HG03575 (cell line): Measurements from ENCODE around the gene ROPN1L.
A peak's percentile ranks its signal among the peaks of the same experiment; 100 is the strongest.

Experiments used
- ATAC-seq: cut with Tn5 transposase; IDR thresholded peaks from one replicate; pipeline ENCODE4 v1.9.1; 2021; ENCODE audit not compliant: unreplicated experiment, insufficient number of reproducible peaks, low FRiP score; ENCODE audit errors: extremely low read depth

Gene ROPN1L

DNA sequence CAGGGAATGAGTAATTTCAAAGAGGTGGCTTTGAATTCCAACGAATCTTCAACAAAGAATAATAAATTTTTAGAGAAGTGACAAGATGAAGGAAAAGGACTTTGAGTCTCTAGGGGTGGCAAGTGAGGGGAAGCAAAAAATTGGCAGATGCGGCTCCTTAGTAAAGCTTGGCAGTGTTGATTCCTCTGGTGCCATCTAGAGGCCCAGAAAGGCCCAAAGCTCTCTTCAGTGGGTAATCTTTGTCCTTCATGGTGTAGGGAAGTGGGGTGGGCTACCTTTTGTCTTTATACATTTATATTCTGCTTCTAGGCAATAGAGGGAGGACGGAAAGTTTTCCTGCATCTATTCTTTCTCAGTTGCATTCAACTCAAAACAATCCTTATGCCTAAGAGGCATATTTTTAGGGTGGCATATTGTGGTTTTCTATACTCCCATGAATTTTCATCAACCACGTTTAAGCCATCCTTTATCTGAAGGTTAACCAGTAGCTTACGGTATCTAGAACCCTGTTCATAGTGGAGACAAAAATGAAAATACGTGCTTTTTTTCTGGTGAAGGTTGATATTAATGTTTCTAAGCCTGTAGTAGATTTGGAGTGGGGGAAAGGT, 17.5 kb upstream of the ROPN1L start:
- ATAC-seq: no peak

DNA sequence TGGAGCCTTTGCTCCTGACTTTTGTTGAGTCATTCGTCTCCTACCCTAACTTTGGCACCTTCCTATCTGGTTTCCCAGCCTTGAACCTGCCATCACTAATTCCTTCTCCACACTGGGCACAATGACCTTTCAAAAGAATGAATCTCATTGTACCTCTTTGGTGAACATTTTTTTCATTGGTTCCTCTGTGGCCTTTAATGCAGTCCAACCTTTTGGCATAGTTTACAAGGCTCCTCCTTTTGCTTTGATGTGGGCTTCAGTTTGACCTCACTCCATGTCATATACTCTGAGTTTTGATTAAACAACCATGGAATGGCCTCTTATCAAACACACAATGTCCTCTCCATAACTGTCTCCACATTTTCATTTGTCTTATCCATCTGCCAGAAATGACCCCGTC, 14.5 kb upstream of the ROPN1L start:
- ATAC-seq: no peak

DNA sequence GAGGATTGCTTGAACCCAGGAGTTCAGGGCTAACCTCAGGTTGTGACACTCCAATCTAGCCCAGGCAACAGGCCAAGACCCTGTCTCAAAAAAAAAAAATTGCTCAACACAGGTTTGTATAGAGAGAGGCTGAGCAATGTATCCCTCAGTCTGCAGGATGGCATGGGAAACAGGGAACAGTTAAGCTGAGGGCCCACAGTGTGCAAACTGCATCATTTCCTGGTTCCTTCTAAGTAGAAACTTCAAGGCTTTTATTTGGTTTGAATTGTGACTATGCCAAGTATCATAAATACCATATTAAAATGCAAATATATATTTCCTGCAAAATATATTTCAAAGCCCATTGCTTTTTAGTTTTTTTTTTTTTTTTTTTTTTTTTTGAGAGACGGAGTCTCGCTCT, 13.7 kb upstream of the ROPN1L start:
- no peak for ATAC-seq

DNA sequence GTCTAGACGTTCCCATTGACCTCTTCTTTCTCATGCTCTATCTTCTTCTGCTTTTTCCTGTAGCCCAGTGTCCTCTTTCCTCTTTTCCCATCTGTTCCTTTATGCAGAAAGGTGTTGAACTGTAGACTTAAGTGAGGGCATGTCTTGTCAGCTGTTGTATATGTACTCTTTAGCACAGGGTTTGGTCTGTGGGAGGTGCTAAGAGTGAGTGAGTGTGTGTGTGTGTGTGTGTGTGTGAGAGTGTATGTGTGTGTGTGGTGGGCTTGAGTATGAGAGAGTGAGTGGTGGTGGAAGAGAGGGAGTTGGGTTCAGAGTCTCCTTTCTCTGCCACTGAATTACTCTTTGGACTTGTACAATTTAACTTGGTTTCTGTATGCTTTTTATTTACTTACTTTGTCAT, 10.3 kb upstream of the ROPN1L start:
- ATAC-seq: no peak

DNA sequence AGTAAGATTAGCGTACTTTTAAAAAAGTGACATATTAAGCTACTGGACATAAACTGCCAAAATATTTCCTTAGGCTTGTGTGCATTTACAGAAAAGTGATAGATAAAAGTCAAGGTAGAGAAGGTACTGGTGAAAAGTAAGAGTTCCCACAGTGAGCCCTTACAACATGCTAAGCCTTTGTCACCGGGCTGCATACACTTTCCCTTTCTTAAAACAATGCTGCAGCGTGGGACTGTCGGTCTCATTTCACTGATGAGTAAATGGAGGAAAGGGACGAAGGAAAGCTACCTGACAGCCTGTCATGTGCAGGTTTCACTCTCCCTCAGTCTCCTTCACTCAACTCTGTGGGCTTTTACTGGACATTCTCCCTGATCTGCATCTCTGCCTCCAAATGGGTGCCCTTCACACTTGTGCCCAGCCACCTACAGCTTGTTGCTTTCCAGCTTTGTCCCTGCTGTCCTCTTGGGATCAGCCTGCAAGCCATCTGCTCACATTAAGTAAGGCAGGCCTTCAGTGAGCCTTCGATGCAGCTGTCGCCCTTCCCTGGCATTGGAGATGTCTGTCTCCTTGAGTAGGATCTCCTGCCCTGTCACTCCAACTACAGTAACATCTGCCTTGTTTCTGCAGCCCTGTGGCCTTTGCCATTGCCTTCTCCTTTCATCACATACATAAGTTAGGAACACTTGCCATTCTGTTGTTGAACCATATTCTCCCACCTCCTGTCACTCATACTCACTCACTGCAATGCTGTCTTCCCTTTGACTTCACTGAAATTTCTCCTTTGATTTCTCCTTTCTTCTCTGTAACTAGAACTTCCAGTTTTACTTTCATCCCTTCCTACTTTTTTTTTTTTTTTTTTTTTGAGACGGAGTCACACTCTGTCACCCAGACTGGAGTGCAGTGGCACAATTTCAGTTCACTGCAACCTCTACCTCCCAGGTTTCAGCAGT, 9.3 kb upstream of the ROPN1L start:
- no peak for ATAC-seq

DNA sequence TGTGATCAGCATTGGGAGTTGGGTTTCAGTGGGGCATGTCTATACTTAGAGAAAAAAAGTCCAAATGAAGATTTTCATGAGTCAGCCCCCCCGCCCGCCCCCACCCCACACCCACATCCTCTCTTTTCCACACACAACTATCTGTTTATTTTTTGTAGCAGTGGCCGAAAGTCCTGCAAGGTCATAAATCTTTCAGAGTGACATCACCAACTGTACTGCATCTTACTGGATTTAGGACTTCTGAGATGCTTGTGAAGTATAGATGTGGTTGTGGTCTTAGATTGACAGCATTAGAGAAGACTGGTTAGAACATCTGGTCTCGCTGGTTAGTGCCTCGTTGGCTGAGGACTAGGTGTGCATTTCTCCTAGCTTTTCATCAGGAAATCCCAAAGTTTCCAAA, 7.3 kb upstream of the ROPN1L start:
- ATAC-seq: no peak

DNA sequence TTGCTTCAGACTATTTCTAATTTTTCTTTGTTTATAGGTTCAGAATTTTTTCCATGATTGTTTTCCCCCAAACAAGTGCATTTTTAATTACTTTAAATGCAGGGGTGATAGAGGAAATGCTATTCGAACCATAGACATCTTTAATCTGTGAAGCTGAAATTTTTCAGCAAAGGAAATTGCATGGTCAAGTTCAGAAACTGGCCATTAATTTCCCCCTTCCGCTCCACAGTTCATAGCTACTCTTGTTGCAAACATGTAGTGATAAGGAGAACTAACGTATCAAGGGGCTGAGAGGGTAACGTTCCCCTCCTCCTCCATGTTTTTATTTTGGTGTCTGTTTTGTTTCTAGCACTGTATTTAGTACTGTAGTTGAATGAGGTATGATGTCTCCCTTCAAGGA, 3.4 kb upstream of the ROPN1L start:
- ATAC-seq: no peak

DNA sequence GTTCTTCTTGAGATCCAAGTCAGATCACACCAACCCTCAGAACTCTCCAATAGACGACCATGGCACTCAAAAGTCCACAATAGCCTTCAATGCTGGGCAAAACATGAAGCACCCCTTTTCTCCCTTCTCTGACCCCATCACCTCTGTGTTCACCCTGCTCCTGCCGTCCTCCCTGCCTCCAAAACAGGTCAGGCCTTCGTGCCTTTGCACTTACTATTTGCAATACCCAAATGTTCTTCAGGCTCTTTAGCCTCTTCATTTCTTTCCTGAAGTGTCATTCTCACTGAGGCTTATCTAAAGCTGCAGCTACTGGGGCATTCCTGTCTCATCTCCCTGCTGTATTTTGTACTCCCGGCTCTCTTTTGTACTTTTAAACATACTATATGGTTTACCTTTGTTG, 2.0 kb upstream of the ROPN1L start:
- no peak for ATAC-seq

DNA sequence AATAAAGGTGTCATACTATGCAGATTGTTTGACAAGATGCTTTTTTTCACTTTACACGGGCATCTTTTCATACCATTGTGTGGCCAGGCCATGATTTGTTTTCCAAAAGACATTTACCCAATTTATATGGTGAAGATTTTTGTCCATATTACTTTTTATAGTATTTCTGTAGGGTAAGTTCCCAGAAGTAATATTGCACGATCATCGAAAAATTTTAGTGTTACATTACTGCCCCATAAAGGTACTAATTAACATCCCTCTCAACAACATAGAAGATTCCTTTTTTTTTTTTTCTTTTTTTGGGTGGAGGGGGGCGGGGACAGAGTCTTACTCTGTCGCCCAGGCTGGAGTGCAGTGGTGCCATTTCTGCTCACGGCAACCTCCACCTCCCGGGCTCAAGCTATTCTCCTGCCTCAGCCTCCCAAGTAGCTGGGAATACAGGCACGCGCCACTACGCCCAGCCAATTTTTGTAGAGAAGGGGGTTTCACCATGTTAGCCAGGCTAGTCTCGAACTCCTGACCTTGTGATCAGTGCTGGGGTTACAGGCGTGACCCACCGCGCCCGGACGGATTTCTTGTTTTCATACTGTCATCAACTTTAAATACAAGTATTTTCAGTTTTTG, 1.2 kb upstream of the ROPN1L start:
- ATAC-seq: no peak

DNA sequence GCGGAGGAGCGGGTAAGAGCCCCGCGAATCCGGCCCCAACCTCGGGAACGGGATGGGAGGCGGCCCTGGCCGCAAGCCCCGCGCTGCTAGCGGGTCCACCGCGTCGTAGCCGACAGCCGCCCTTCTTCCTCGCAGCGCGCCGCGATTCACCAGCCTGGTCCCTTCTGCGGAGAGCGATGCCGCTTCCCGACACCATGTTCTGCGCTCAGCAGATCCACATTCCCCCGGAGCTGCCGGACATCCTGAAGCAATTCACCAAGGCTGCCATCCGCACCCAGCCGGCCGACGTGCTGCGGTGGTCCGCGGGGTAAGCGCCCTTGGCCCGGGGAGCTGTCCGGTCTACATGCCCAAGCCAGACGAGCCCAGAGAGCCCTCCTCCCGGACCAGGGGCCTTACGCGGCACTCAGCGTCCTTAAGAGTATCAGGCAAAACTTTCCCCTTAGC, 335 bp downstream of the ROPN1L start:
- peak; percentile 9 for ATAC-seq

DNA sequence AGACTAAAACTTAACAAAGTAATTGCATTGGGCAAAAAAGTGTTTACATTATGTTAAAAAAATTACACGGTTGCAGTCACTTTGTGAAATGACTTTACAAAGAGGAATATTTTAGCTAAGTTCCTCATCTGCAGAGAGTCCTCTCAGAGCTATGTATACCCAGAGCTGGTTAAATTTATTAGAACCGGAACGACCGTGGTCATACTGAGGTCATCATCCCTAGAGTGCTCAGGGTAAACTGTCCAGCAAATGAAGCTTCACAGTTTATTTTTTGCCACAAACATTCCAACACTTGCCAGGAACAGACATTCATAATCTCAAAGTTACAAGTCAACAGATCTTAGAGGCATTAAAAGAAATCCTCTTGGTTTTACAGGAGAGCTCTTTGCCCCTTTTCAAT, 897 bp downstream of the ROPN1L start:
- ATAC-seq: no peak

DNA sequence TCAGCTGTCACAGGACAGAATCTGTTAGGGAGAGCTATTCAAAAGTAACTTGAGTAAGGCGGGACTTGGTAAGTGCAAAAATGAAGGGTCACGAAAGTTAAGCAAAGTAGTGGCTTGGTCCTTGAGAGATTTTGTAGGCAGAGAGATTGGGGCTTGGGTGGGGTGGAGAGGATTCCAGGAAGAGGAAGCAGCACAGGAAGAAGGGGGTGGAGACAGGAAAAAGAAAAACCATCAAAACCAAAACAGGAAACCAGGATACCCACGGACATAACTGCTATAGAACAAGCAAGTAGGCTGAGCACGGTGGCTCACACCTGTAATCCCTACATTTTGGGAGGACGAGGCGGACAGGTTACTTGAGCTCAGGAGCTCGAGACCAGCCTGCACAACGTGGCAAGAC, 3.7 kb downstream of the ROPN1L start:
- no peak for ATAC-seq

DNA sequence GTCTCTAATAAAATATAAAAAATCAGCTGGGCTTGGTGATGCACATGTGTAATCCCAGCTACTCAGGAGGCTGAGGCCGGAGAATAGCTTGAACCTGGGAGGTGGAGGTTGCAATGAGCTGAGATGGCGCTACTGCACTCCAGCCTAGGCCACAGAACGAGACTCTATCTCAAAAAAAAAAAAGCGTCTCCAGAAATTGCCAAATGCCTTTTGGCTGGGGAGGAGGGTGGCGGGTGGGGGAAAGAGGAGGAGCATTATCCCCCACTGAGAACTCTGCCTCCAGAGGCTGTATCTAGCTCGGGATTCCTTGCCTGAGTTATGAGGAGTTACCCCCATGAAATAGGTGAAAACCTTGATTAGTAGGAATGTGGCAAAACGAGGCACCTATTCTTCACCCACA, 4.8 kb downstream of the ROPN1L start:
- no peak for ATAC-seq

DNA sequence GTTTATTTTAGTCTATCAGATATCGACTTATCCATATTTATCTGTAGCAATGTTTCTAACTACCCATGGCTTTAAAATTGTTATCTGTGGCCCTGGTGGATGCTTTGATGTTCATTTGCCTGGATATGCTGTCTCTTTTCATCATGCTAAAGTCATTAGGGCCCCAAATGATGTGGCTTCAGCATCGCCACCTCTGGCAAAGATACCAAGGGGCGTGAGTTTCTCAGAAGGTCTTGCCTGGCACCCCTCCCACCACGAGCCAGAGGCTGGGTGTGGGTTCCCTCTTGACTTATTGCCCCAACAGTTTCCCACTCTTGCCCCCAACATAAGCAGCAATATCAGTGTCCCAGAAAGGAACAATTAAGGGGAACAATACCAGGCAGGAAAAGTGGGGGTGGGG, 5.4 kb downstream of the ROPN1L start:
- no peak for ATAC-seq

DNA sequence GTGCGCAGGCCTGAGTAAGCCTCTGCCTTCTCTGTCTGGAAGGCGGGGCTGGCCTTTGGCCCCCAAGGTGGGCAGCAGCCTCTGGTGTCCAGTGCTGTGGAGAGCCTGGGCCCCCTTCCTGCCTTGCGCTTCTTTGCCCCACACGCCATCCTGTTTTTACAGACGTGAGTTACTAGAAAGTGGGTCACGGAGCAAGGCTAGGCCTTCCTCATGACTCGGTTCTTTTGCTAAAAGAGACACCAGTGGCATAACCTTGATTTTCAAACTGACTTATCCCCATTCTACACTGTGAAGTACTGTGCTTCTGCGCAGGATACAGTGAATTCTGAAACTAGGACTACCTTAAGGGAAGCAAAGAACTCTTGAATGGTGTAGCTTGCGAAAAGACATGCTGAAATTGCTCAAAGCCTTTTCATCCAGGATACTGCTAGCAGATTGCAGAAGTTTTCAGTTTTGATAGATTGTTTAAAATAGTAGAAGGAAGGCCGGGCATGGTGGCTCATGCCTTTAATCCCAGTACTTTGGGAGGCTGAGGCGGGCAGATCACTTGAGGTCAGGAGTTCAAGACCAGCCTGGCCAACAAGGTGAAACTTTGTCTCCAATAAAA, 7.2 kb downstream of the ROPN1L start:
- no peak for ATAC-seq

DNA sequence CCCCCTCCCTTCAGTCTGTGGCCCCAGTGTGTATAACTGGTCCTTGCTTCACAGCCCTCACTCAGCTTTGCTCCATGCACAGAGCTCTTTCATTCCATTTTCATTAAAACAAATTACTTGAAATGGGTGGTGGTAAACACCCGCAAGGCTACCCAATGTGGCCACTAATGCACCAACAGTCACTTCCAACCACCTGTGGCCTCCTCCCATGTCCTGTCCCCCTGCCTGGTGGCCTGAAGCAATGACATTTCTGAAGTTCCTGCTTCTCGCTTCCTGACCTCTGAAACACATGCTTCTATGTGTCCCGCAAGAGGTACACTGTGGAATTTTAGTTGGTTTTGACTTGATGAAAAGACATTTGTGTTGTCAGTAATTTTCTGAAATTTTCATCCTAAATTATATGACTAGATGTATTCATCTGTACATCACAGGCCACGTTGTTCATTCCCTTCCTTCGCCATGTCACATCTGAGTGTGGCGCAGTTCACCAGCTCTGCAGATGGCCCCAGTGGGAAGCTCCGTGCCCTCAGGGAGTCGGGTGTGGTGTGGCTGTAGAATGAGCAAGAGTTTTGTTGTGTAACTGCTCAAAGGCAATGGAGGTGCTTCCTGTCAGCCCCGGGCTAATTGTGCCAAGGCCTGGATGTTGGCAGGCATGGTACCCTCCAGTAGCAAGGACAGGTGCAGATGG, 9.6 kb downstream of the ROPN1L start:
- ATAC-seq: no peak

DNA sequence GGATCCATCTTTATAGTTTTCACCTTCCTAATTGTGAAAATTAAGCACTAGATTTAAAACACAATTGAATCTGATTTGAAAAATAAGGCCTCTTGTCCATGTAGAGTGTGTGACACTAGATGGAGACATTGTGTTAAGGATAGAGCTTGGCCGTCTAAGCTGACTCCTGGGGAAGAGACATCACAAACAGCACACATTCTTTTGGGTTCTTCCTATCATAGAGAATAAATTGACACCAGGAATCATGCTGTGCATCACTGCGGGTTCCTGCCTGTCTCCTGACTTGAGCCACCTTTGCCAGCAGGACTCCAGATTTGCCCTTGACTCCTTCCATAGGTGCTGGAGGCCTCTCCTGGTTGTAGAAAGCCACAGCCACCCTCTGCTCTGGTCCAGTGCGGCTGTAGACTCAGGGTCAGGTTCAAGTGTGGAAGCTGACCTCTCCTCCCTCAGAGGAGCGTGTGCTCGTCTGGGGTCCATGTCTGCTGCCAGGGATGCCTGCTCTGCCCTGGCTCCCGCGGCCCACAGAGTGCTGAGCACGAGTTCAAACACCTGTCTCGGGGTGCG, 11.2 kb downstream of the ROPN1L start:
- no peak for ATAC-seq

DNA sequence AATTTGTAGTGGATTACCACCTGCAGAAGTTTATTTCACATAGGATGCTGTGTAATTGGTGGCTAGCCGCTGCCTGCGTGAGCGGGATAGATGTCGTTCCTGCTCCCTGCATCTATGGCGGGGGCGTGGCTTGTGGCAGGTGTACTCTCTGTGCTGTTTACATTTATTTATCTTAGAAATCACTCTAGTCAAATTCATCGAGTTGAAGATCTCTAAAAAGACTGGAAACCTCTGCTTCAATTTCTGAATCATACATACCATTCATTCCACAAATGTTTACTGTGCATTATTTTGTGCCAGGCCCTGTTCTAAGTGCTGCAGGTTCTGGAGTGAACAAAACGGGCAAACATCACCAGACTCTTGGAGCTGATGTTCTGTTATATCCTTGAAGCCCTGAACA, 11.9 kb downstream of the ROPN1L start:
- no peak for ATAC-seq
